NCI-H526 treated with DMSO at 0.1 percent for 48 hours (cell line): Measurements from ENCODE around the gene SH3RF2.
"Not testable (repeated sequence)": the region's sequence is repeated elsewhere in the genome, so short reads cannot be mapped to it uniquely, and the experiment has no call there.

ENCODE experiments used
- DNase-seq: peaks from one replicate; lab custom pipeline; 2025; lab: John Stamatoyannopoulos, UW

SH3RF2 gene

DNA sequence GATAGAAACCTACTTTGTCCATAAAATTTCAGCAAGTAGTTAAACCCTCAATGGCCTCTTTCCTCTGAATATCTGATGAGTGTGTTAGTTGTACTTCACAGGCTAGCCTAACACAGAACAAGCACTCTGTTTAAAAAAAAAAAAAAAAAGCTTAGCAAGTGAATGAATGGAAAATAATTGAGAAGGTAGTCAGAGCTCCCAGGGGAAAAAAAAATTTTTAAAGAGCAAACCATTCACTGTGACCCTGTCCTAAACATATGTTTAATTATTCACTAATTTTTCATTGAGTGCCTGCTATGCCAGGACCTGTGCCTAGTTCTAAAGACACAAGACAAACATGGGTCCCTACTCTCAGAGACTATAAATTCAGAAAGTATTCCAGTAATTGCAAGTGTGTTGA is 69.3 kb downstream of the SH3RF2 start:
- no peak for DNase-seq

DNA sequence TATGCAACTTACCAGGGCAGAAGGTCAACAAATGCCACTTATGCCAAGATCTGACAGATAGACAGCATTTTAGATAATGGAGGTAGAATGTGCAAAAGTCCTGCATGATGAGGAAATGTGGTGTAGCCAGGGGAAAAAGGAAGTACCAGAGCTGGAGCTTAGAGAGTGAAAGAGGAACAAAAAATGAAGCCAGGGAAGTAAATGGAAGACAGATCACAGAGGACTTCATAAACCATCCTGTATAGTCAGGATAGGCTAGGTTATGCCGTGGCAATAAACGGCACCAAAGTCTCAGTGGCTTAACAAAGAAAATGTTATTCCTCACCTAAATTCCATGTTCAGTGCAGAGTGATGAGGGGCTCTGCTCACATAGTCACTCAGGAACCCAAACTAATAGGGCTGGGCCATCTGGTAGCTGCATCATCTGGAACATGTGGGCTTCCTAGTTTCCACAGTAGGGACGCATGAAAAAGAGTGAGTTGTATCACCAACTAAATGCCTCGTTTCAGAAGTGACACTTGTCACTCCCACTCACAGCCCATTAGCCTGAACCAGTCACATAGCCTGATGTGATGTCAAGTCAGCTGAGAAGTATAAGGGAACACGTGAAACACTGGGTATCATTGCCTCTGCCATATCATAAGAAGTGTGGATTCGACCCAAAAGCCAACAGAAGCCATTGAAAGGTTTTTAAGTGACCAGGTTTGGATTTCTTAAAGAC is 70.3 kb downstream of the SH3RF2 start:
- DNase-seq: no peak

DNA sequence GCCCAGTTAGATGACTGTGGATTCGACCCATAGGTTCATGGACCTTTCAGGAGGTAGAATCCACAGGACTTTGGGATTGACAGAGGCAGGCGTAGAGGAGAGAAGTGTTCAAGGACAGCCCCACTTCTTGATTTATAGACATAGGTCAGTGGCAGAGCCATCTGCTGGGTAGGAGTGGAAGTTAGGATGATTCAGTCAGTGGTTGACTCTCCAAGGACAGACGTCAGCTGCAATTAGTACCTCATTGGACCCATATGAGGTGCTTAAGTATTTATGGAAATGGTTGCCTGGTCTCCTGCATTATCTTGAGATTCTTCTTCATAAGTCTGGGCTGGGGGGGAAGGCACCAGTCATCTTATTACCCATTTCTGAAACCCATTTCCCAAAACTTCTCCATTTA is 70.9 kb downstream of the SH3RF2 start:
- no peak for DNase-seq

GRCh38 chr5:146007989-146008388 is 71.6 kb downstream of the SH3RF2 start:
- DNase-seq: no peak

GRCh38 chr5:146009020-146009419 is 72.6 kb downstream of the SH3RF2 start:
- no peak for DNase-seq

DNA sequence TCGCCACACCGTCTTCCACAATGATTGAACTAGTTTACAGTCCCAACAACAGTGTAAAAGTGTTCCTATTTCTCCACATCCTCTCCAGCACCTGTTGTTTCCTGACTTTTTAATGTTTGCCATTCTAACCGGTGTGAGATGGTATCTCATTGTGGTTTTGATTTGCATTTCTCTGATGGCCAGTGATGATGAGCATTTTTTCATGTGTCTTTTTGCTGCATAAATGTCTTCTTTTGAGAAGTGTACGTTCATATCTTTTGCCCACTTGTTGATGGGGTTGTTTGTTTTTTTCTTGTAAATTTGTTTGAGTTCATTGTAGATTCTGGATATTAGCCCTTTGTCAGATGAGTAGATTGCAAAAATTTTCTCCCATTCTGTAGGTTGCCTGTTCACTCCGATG is 74.1 kb downstream of the SH3RF2 start:
- DNase-seq: not testable (repeated sequence)

DNA sequence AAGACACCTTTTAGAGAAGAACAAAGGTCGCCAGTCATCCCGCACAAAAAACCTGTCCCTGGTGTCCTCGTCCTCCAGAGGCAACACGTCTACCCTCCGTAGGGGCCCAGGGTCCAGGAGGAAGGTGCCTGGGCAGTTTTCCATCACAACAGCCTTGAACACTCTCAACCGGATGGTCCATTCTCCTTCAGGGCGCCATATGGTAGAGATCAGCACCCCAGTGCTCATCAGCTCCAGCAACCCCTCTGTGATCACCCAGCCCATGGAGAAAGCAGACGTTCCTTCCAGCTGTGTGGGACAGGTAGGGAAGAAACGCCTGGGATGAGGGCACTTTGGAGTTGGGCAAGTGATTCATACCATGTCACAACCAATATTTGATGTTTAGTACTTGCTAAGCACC is 77.4 kb downstream of the SH3RF2 start:
- DNase-seq: no peak

DNA sequence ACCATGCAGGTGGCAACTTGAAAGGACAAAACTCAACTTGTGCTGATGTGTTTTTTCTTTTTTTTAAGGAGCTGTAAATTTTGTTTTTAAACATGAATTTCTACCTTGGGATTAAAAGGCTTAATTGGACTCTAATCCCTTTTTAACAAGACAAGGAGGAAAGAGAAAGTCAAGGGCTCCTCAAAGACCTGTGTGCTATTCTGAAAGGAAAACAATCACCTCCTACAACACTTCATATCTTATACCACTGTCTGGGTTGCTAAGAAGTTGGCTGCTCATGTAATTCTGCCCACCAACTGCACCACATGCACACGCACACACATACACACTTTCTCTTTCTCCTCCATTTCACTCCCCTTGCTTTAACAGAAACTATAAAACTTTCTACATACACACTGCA is 78.6 kb downstream of the SH3RF2 start:
- no peak for DNase-seq

DNA sequence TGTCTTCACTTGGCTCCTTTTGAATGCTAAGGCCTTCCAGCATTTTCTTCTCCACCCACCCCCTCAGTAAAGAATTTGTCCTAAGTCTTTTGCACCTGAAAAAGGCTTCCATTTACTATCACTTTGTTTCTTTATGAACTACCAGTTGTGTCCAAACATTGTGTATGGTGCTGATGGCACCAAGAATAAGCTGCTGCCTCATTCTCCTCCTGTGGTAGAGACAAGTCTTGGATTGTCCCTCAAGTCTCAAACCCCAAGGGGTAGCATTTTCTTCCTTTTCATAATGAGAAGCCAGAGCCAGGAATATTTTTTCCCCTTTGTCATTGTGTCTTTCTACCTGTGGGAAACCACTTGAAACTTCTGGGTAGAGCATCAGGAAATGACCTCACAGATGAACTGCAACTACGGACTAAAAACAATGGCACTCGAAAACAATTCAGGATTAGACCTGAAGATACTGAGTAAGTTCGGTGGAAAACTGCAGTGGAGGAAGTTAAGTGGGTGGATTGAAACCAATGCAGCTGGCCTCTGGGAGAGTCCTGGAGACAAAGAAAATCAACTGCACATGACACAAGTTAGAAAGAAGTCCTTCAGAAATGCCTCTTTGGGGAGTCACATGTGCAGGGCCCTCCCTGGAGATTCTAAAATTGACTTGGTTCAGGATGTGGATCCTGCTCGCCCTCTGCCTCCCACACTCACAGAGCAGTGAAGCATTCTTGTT is 80.5 kb downstream of the SH3RF2 start:
- no peak for DNase-seq

- DNase-seq: no peak
Observed at GRCh38 chr5:146018514-146019375, 82.4 kb downstream of the SH3RF2 start.

DNA sequence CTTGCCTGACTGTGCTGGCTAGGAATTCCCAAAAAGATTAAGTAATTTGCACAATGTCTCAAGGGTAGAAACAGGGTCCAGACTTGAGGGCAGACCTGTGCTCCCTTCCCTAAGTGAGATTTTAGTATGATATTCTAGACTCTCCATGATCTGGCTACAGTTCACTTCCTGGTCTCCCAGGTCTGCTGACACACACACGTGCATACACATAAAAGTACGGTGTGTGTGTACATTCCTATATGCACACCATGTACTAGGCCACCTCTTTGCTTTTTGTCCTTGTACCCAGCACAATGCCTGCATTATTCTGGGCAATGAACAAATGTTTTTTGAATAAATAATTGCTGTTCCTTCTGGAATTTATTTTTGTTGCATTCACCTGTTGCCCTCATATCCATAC is 83.7 kb downstream of the SH3RF2 start:
- no peak for DNase-seq

DNA sequence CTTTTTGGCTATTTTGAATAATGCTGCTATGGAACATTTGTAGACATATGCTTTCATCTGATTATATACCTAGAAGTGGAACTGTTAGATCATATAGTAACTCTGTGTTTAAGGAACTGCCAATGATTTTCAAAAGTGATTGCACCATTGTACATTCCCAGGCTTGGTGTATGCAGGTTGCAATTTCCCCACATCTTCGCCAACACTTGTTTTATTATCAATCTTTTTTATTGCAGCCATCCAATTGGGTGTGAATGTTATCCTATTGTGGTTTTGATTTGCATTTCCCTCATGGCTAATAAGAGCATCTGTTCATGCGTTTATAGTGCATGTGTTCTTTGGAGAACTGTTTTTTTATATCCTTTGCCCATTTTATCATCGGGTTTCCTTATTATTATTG is 87.7 kb downstream of the SH3RF2 start:
- DNase-seq: no peak

- no peak for DNase-seq
Observed at GRCh38 chr5:146025114-146025680, 88.8 kb downstream of the SH3RF2 start.

DNA sequence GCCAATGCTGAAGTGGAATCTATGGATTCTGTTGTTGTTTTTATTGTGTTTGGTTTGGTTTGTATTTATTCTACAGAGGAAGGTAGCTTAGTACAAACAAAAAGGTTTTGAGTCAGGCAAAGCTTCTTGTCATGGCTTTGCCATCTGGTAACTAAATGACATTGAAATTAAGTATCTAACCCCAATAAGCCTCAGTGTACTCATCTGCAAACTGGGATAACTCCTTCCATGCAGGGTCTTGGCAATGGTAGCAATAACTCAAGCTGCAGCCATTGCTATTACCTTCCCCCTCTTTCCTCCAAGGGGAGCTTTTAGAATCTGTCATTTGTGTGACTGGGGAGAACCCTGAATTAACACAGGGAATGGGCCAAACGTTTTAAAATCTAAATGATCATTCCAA is 89.3 kb downstream of the SH3RF2 start:
- no peak for DNase-seq

- DNase-seq: no peak
Observed at GRCh38 chr5:146026307-146027010, 90.1 kb downstream of the SH3RF2 start.

DNA sequence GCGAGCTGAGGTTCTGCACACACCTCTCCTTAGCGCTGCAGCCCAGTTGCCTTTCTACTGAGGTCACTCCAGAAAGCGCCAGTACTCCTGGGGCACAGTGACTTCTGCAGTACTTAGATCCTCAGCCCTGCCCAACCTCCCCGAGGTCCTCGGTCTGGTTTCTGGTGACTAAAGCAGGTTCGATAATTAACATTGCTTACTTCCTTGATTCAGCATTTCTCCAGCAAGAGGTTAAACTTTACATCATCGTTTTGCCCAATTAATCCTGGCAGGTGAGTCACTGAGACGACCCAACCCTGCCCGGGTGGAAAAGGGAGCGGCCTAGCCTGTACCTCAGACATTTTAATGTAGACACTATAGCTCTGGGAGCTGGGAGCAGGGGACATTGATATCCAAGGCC is 91.4 kb downstream of the SH3RF2 start:
- DNase-seq: no peak

DNA sequence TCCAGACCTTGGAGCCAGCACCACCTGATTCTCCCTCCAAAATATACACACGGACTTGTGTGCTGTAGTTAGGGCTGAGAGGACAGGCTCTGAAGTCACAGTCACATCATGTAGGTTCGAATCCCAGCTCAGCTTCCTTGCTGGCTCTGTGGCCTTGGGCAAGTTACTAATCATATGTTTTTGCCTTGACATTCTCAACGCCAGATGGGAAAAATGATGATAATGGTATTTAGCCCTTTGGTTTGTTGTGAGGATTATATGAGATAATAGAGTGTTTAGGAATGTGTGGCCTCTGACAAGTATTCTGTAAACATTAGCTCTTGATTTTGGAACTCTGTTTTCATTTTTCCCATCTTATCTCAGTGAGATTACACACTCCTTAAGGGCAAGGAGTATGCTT is 96.5 kb downstream of the SH3RF2 start:
- DNase-seq: no peak

DNA sequence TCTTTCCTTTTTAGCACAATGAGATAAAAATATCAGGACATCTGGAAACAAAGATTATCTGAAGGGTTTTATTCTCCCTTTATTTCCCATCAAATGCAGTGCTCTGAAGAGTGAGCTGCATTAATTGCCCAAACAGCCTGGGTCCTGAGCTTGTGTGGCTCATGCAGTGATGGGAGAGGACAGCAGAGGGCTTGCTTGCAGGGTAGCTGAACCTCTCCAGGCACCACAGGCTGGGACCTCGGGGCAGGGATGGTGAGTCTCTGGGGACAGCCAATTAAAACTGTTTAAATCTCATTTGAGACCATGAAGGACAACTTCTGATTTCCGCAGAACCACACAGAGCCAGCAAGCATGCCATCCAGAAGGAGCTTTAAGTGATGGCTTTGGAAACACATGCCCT is 97.7 kb downstream of the SH3RF2 start:
- DNase-seq: no peak

DNA sequence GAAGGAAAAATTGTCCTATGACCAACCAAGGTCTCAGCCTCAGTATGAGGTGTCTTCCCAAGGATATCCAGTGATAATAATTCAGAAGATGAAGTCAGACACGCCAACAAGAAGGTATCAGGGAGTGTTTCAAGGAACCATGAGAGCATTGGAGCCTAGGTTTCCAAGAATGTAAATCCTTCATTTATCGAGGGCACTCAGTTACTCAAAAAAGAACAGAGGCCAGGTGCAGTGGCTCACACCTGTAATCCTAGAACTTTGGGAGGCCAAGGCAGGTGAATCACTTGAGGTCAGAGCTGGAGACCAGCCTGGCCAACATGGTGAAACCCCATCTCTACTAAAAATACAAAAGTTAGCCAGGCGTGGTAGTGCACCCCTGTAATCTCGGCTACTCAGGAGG is 98.2 kb downstream of the SH3RF2 start:
- no peak for DNase-seq

GRCh38 chr5:146039420-146039819 is 103.0 kb downstream of the SH3RF2 start:
- no peak for DNase-seq

- DNase-seq: no peak
Observed at GRCh38 chr5:146040527-146040926, 104.1 kb downstream of the SH3RF2 start.
